ENCODE results near the gene CDH22.

CDH22 gene

DNA sequence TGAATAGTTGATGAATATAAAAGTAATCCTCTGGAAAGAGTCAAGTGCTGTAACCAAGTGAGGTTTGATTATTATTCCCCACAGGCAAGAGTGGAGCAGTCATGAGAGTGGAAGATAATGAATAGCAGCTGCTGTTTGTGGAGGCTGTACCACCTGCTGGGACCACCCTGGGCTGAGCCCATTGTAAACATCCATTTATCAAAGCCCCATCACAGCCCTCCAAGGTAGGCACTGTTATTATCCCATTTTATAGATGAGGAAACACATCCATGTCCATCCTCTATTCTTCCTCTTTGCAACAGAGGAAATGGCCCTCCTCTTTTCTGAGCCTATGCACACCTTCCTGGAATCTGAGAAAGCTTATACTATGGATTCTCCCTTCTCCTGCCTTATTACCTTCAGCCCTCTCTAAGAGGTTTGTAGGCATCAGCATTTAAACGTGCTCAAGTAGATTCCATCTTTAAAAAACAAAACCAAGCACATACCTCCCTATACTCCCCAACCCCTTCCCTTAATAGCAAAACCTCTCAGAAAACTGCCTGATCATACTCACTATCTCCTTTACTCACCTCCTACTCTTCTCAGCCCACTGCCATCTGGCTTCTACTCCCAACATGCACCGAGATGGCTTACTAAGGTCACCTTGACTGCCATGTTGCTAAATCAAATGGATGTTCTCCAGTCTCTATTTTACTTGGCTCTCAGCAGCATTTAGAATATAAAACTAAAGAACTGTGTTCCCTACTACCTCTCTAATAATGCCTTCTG, 37.1 kb downstream of the CDH22 start:
- no peak for TF ChIP-seq CTCF (IDR thresholded peaks at IDR 0.05; ENCODE audit: control insufficient read depth, extremely low read depth, insufficient read depth)
- no peak overlapping the region for H3K4me3 ChIP-seq (ENCODE audit: low read depth, low read length)
- DNase-seq (ENCODE audit: low read depth) = no peak

- no peak for DNase-seq (ENCODE audit: low read depth)
- H3K4me3 ChIP-seq (ENCODE audit: low read depth, low read length) = no peak overlapping the region
- TF ChIP-seq CTCF (IDR thresholded peaks at IDR 0.05; ENCODE audit: control insufficient read depth, extremely low read depth, insufficient read depth) = no peak
These were observed 38.9 kb downstream of the CDH22 start for GRCh38 chr20:46269372-46269771.

DNA sequence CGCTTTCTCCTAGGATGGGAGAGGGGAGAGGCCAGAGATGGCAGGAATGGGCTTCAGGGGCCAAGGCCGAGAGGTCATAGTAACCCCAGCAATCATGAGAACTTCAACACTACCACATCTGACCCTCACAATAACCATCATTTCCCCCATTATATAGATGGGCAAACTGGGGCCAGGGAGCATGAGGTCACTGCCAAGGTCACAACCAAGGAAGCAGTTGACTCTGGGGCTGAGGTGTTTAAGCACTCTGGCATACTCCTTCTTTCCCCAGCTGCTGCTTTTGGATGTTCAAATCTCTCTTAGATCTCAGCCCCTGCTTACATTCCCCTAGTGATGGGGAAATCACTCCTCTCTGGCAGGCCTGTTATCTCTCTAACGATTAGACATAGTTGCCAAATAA, 39.6 kb downstream of the CDH22 start:
- no peak overlapping the region for H3K4me3 ChIP-seq (ENCODE audit: low read depth, low read length)
- no peak for DNase-seq (ENCODE audit: low read depth)
- TF ChIP-seq CTCF (IDR thresholded peaks at IDR 0.05; ENCODE audit: control insufficient read depth, extremely low read depth, insufficient read depth) = no peak

DNA sequence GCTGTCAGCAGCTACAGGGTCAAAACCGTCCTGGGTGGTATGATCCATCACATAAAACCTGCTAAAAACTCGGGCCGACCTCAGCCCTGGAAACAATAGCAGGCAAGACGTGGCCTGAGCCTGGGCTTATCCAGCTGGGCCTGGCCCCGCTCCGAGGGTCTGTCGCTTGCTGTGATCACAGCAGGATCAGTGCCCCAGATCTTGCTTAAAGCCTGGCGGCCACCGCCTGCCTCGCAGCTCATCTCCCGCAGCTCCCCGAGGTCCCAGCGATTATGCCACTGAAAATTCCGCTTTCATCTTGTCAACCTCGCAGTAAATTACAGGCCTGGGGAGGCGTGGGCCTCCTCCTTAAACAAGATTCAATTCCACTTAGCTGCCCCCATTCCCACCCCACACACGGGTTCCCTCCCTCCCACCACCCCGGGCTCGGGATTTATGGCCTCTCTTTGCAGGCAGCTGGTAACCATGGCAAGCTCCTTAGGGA, 40.1 kb downstream of the CDH22 start:
- no peak overlapping the region for H3K4me3 ChIP-seq (ENCODE audit: low read depth, low read length)
- TF ChIP-seq CTCF (IDR thresholded peaks at IDR 0.05; ENCODE audit: control insufficient read depth, extremely low read depth, insufficient read depth) = no peak
- DNase-seq (ENCODE audit: low read depth) = no peak

DNA sequence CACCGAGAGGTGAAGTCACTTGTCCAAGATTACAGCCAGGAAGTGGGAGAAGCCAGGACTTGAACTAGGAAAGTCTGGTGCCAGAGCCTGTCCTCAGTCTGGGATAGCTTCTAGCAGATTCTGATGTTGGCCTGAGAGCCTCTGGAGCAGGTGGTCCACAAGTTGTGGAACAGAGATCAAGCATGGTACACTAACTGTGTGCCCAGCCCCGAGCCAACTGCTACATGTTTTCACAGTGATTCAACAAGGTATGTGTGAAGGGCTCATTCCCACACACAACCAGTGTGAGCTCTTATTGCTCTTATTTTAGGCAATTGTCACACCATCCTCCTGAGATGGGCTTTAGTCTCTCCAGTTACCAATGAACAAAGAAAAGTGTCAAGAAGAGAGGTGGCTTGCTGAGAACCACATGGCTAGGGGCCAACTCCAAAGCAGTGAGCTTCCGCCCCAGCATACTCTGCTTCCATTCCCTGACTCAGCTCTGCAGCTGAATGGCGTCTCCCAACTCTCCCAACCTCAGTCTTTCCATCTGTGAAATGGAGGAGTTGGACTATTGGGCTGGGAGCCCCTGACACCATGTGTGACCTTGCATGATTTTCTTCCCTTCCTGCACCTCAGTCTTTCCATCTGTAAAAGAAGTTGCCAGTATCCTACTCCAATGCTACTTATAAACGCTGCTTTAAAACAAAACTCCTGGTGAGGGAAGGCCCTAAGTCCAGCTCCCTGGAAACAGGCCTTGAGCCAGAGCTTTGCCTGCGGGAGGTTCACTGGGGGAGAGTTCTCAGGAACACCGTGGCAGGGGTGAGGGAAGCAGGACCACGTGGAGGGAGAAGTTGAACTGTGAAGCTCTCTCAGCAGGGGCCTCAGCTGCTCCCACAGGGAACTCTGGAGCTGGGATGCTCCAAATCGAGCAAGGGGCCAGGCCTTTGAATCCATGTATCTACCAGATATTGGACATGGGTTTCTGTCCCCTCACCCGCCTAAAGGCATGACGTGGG, 40.9 kb downstream of the CDH22 start:
- no peak overlapping the region for H3K4me3 ChIP-seq (ENCODE audit: low read depth, low read length)
- no peak for DNase-seq (ENCODE audit: low read depth)
- no peak for TF ChIP-seq CTCF (IDR thresholded peaks at IDR 0.05; ENCODE audit: control insufficient read depth, extremely low read depth, insufficient read depth)

DNA sequence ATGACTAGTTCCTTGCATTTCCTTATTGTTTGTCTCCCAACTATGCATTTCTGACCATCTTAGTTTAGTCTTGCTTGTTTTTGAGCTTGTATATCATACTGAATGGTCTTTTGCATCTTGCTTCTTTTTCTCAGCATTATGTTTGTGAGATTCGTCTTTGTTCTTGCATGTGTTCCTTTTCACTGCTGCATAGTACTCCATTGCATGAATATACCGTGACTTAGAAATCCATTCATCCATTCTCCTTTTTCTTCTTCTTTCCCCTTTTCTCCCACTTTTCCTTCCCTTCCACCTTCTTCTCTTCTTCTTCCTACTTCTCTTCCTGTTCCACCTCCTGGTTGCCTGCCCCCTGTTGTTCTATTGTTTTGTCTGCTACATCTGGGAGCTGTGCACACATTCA, 42.8 kb downstream of the CDH22 start:
- TF ChIP-seq CTCF (IDR thresholded peaks at IDR 0.05; ENCODE audit: control insufficient read depth, extremely low read depth, insufficient read depth) = no peak
- H3K4me3 ChIP-seq (ENCODE audit: low read depth, low read length) = no peak overlapping the region
- DNase-seq (ENCODE audit: low read depth) = no peak

Measured in LNCaP clone FGC (cell line).